GM12878 (cell line): ENCODE measurements around the gene BEND4.

Experiments used
- BCLAF1 ChIP-seq: fragments of 450-650 bp; IDR thresholded peaks from 2 replicates; pipeline ENCODE4 v1.6.1; 2017; ENCODE audit warnings: antibody characterized with exemption, mild to moderate bottlenecking, moderate library complexity
- BRCA1 ChIP-seq: IDR thresholded peaks from 2 replicates; pipeline ENCODE4 v1.6.1; 2011; ENCODE audit warnings: low read depth, low read length, improper control_type of control experiment
- IRF5 ChIP-seq: fragments of 450-650 bp; IDR thresholded peaks from 2 replicates; pipeline ENCODE4 v1.6.1; 2017; ENCODE audit warnings: borderline replicate concordance
- JUND ChIP-seq: IDR thresholded peaks from 2 replicates; pipeline ENCODE4 v1.6.1; 2012; ENCODE audit warnings: low read depth, mild to moderate bottlenecking, low read length, improper control_type of control experiment, moderate library complexity
- LARP7 ChIP-seq: fragments of 450-650 bp; IDR thresholded peaks from 2 replicates; pipeline ENCODE4 v1.6.1; 2017; ENCODE audit warnings: mild to moderate bottlenecking
- MXI1 ChIP-seq: fragments of 150-350 bp; IDR thresholded peaks from 2 replicates; pipeline ENCODE4 v1.6.1; 2011; ENCODE audit warnings: low read depth, mild to moderate bottlenecking, inconsistent platforms, low read length, improper control_type of control experiment
- NRF1 ChIP-seq: conservative IDR thresholded peaks from 2 replicates; pipeline ENCODE4 v1.6.1; 2011; ENCODE audit warnings: mild to moderate bottlenecking, low read depth, low read length, improper control_type of control experiment
- RAD21 ChIP-seq: IDR thresholded peaks from 2 replicates; pipeline ENCODE4 v1.6.1; 2011; ENCODE audit warnings: mild to moderate bottlenecking, low read depth, low read length, moderate library complexity; ENCODE audit not compliant: insufficient read depth
- SIN3A ChIP-seq: IDR thresholded peaks from 2 replicates; pipeline ENCODE4 v1.6.1; 2012; ENCODE audit warnings: low read depth, low read length, improper control_type of control experiment
- SMARCA5 ChIP-seq: fragments of 450-650 bp; IDR thresholded peaks from 2 replicates; pipeline ENCODE4 v1.6.1; 2017; ENCODE audit warnings: mild to moderate bottlenecking
- TCF12 ChIP-seq: IDR thresholded peaks from 2 replicates; pipeline ENCODE4 v1.6.1; 2011; ENCODE audit warnings: low read depth, mild to moderate bottlenecking, low read length
- ZNF274 ChIP-seq: IDR thresholded peaks from one replicate; pipeline ENCODE4 v1.8.0; 2011; ENCODE audit not compliant: insufficient read length, insufficient read depth
- TF ChIP-seq, protein P1 (sequence below), 3 experiments: IDR thresholded peaks in 2 of 3; conservative IDR thresholded peaks in 1 of 3; 2 replicates each; pipeline ENCODE4 v1.5.1; 2011; ENCODE audit warnings: low read depth in 3 of 3, low read length in 3 of 3, mild to moderate bottlenecking in 3 of 3, control low read depth in 2 of 3, moderate library complexity in 2 of 3, inconsistent platforms in 1 of 3, mixed read lengths in 1 of 3; ENCODE audit not compliant: control insufficient read depth in 2 of 3, insufficient read depth in 1 of 3; ENCODE audit errors: extremely low read depth in 1 of 3
- TF ChIP-seq, protein P2 (sequence below): IDR thresholded peaks from 2 replicates; pipeline ENCODE4 v1.6.1; 2012; ENCODE audit warnings: mild to moderate bottlenecking, low read depth, low read length

- TF ChIP-seq, protein P1, sequence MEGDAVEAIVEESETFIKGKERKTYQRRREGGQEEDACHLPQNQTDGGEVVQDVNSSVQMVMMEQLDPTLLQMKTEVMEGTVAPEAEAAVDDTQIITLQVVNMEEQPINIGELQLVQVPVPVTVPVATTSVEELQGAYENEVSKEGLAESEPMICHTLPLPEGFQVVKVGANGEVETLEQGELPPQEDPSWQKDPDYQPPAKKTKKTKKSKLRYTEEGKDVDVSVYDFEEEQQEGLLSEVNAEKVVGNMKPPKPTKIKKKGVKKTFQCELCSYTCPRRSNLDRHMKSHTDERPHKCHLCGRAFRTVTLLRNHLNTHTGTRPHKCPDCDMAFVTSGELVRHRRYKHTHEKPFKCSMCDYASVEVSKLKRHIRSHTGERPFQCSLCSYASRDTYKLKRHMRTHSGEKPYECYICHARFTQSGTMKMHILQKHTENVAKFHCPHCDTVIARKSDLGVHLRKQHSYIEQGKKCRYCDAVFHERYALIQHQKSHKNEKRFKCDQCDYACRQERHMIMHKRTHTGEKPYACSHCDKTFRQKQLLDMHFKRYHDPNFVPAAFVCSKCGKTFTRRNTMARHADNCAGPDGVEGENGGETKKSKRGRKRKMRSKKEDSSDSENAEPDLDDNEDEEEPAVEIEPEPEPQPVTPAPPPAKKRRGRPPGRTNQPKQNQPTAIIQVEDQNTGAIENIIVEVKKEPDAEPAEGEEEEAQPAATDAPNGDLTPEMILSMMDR (IDR thresholded peaks at IDR 0.05 in 2 of 3, conservative IDR thresholded peaks at IDR 0.05 in 1 of 3; ENCODE audit: control insufficient read depth in 2 of 3, extremely low read depth in 1 of 3, insufficient read depth in 1 of 3, low read depth in 3 of 3, low read length in 3 of 3): no peak
- no peak for TF ChIP-seq BCLAF1
- TF ChIP-seq LARP7: no peak
- no peak for TF ChIP-seq IRF5
- TF ChIP-seq SIN3A: no peak
- no peak for TF ChIP-seq JUND
- no peak for TF ChIP-seq ZNF274
- no peak for TF ChIP-seq SMARCA5
- TF ChIP-seq, protein P2, sequence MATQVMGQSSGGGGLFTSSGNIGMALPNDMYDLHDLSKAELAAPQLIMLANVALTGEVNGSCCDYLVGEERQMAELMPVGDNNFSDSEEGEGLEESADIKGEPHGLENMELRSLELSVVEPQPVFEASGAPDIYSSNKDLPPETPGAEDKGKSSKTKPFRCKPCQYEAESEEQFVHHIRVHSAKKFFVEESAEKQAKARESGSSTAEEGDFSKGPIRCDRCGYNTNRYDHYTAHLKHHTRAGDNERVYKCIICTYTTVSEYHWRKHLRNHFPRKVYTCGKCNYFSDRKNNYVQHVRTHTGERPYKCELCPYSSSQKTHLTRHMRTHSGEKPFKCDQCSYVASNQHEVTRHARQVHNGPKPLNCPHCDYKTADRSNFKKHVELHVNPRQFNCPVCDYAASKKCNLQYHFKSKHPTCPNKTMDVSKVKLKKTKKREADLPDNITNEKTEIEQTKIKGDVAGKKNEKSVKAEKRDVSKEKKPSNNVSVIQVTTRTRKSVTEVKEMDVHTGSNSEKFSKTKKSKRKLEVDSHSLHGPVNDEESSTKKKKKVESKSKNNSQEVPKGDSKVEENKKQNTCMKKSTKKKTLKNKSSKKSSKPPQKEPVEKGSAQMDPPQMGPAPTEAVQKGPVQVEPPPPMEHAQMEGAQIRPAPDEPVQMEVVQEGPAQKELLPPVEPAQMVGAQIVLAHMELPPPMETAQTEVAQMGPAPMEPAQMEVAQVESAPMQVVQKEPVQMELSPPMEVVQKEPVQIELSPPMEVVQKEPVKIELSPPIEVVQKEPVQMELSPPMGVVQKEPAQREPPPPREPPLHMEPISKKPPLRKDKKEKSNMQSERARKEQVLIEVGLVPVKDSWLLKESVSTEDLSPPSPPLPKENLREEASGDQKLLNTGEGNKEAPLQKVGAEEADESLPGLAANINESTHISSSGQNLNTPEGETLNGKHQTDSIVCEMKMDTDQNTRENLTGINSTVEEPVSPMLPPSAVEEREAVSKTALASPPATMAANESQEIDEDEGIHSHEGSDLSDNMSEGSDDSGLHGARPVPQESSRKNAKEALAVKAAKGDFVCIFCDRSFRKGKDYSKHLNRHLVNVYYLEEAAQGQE: no peak
- no peak for TF ChIP-seq NRF1
- TF ChIP-seq BRCA1: no peak
- TF ChIP-seq TCF12: no peak
- TF ChIP-seq MXI1: no peak
- TF ChIP-seq RAD21: no peak
Measured at GRCh38 chr4:42074294-42074693, 78.2 kb downstream of the BEND4 start.
